Aorta (tissue), 5 donors: ENCODE data around the gene GAN. TPM values are rescaled to one million over a fixed set of nuclear protein-coding genes. Genes with fewer than 3 reads are reported as not detected.

Source experiments
- ATAC-seq: fragments of 200-7000 bp; cut with Tn5 transposase; one replicate; pipeline ENCODE4 v1.9.1; 2022; ENCODE audit warnings: moderate library complexity; ENCODE audit not compliant: low FRiP score
- DNase-seq, 2 donors: peaks; one replicate each; pipeline ENCODE4 v3.0.0-alpha.2; 2020
- H3K27ac ChIP-seq, 2 donors: one replicate each; pipeline ENCODE4 v1.5.1; 2013; ENCODE audit warnings: low read length in 2 of 2, mild to moderate bottlenecking in 2 of 2, moderate library complexity in 2 of 2, control low read depth in 1 of 2, inconsistent platforms in 1 of 2, low read depth in 1 of 2
- H3K27me3 ChIP-seq, 2 donors: one replicate each; pipeline ENCODE4 v1.6.1; 2013; ENCODE audit warnings: control low read depth in 1 of 2, low read length in 1 of 2, mild to moderate bottlenecking in 1 of 2, moderate library complexity in 1 of 2; ENCODE audit not compliant: insufficient read depth in 2 of 2, control insufficient read depth in 1 of 2
- H3K36me3 ChIP-seq, 2 donors: one replicate each; pipeline ENCODE4 v1.6.1; 2013; ENCODE audit warnings: control low read depth in 1 of 2, low read length in 1 of 2, mild to moderate bottlenecking in 1 of 2; ENCODE audit not compliant: insufficient read depth in 2 of 2, control insufficient read depth in 1 of 2
- H3K4me1 ChIP-seq, 2 donors: one replicate each; pipeline ENCODE4 v1.6.1; 2013; ENCODE audit warnings: low read length in 2 of 2, control low read depth in 1 of 2, mild to moderate bottlenecking in 1 of 2, moderate library complexity in 1 of 2; ENCODE audit not compliant: insufficient read depth in 2 of 2, control insufficient read depth in 1 of 2
- H3K4me3 ChIP-seq, 2 donors: one replicate each; pipeline ENCODE4 v1.5.1; 2013; ENCODE audit warnings: low read length in 2 of 2, control low read depth in 1 of 2, mild to moderate bottlenecking in 1 of 2
- H3K9me3 ChIP-seq: one replicate; pipeline ENCODE4 v1.6.1; 2013; ENCODE audit warnings: mild to moderate bottlenecking, low read length; ENCODE audit not compliant: control insufficient read depth
- WGBS, 2 donors: extraction: QIAGEN DNeasy Blood & Tissue Kit; methylation state at CpG; one replicate each; pipeline ENCODE4 v1.1.7; 2013; 5-methylcytosine and 5-hydroxymethylcytosine counted together
- intact Hi-C, 2 donors: fragments of 100-400 bp; cut with DNase I; formaldehyde crosslinking; loops; one replicate each; pipeline versions ENCODE4 v1.14.2 to v1.15.0; 2022
- polyA plus RNA-seq, 2 donors: library from polyadenylated mRNA; stranded (reverse); fragments of 200-250 nt; gene quantifications; one replicate each; pipeline ENCODE4 v1.2.3, GENCODE V29; 2013
- total RNA-seq, 2 donors: library from RNA; stranded (reverse); fragmentation: NEBNext Ultra II Directional; extraction: Animal tissue kit (Norgen Biotek cat#: 25700); gene quantifications; one replicate each; pipeline ENCODE4 v1.2.1, GENCODE V29; 2021
- donor health status: healthy with polysubstance abuse.
- donor health status: Bipolar disorder and iron deficiency.
- donor health status: DM: no; HTN: no; CAD: no.
- donor health status: DM: no; HTN: no; CAD: no.
- donor health status: DM: yes; HTN: yes; CAD: no.

GAN gene
- total and polyA plus RNA-seq, 4 donors: 0.87 to 11.9 (median 6.5) TPM

DNA sequence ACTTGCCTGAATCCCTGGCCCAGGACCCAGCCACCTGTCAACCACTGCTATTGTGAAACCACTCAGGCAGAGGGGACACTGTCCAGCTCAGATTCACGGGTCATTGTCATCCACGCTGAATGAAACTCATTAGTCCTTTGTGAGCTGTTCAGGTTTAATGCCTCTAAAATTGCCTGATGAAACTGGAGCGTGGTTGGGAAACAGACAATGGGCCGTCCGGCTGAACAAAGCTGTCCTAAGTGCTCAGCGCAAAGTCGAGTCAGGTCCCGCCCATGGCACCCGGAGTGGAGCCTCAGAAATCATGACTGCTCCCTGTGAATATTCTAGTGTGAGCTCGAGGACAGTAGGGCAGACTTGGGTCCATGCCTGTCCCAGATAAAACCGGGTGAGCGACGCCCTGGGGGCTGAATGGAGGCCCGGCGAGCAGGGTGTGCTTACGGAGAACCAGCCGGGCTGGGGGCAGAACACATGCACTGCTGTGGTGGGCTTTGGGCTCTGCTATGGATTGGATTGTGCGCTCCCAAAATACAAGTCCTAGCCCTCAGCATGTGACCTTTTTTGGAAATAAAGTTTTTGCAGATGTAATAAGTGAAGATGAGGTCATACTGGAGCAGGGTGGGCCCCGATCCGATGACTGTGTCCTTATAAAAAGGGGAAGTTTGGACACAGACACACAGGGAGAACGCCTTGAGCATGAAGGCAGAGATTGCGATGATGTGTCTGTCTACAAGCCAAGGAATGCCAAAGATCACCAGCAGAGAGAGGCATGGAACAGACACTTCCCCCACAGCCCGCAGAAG lies 117.0 kb downstream of the GAN start:
- 90 to 92% methylated on average over 23 of the region's 23 CpGs for WGBS, 2 donors
- no peaks in the 10 kb centered on the region for H3K9me3 ChIP-seq
- H3K27me3 ChIP-seq: no peaks in the 10 kb centered on the region
- H3K4me3 ChIP-seq: no peak overlapping the region
- intact Hi-C loops: no loop called here
- no peak overlapping the region for H3K27ac ChIP-seq
- DNase-seq: peak in 1 of 2 donors; percentile 78
- H3K36me3 ChIP-seq: no peaks in the 10 kb centered on the region
- peak; percentile 26 for ATAC-seq
- no peaks in the 10 kb centered on the region for H3K4me1 ChIP-seq

DNA sequence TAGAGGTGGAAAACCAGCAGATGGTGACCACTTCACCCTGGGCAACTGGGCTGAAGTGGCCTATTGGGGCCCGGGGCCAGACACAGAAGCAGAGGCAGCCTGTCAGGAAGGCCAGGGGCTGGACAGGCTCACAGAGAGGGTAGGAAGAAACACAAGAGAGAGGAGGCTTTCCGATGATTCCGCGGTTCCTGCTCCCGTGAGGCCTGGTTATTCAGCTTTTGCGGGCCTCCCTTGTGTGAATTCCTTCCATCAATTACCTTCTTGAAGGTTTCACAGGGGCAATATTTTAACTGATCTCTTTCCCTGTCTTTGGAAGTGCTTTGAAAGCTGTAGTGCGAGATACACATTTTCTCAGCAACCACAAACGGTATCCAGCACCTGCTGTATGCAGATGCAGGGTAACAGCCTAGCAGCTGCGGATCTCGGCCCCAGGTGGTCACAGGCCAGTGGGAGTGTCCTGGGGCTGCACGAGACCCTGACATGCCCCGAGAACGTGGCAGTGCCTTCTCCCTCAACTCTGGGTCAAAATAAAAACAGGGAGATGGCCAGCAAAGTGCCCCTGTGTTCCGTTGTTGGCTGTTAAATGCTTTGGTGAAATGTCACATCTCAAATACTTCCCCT lies 118.3 kb downstream of the GAN start:
- no peaks in the 10 kb centered on the region for H3K36me3 ChIP-seq
- 92% methylated on average over 14 of the region's 14 CpGs for WGBS, 2 donors
- H3K9me3 ChIP-seq: no peaks in the 10 kb centered on the region
- H3K4me3 ChIP-seq: no peak overlapping the region
- intact Hi-C loops: no loop called here
- ATAC-seq: no peak
- no peaks in the 10 kb centered on the region for H3K27me3 ChIP-seq
- no peak for DNase-seq
- no peaks in the 10 kb centered on the region for H3K4me1 ChIP-seq
- H3K27ac ChIP-seq: no peak overlapping the region

DNA sequence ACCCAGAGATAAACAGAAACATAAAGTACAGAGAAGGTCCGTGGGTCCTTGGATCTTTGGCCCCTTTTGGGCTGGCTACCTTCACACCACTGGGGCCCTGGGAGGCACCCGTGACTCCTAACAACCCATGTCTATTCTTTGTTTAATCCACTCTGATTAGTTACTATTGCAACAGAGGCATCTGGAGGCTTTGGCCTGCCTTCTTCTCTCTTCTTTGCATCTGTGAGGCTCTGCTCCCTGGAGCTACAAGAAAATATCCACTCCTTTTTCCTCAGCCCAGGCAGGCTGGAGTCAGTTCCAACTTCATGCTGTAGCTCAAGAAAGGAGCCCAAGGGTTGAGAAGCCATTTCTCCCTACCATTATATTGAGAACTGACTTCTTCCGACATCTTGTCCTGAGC lies 120.3 kb downstream of the GAN start:
- no peak for DNase-seq
- Histone ChIP-seq H3K27ac (no peak overlapping the region), H3K4me1 (no peaks in the 10 kb centered on the region), H3K36me3 (no peaks in the 10 kb centered on the region), H3K4me3 (no peak overlapping the region), H3K27me3 (no peaks in the 10 kb centered on the region), H3K9me3 (no peaks in the 10 kb centered on the region)
- no peak for ATAC-seq
- 79 to 87% methylated on average over 3 of the region's 3 CpGs for WGBS, 2 donors
- intact Hi-C loops: no loop called here

DNA sequence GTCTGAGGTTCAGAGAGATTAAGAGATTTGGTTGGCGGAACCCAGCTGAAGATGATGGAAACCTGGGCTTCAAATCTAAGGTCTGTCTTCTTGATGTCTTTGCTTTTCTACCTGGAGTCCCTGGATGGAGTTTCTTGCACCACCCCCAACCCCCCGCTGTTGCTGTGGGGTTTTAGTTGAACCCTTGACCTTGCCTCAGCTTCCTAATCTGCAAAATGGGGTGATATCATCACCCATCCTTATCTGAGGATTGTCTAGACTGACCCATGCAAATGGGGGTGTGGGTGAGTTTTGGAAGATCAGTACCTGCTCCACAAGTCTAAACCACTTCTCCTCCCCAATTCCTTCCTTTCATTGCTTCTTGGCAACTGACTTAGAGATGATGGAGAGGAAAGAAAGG lies 120.8 kb downstream of the GAN start:
- ATAC-seq (no peak), DNase-seq (no peak)
- Histone ChIP-seq H3K9me3 (no peaks in the 10 kb centered on the region), H3K27me3 (no peaks in the 10 kb centered on the region), H3K36me3 (no peaks in the 10 kb centered on the region), H3K4me1 (no peaks in the 10 kb centered on the region), H3K4me3 (no peak overlapping the region), H3K27ac (no peak overlapping the region)
- WGBS, 2 donors: 98 to 100% methylated on average over 2 of the region's 2 CpGs
- intact Hi-C loops: no loop called here

DNA sequence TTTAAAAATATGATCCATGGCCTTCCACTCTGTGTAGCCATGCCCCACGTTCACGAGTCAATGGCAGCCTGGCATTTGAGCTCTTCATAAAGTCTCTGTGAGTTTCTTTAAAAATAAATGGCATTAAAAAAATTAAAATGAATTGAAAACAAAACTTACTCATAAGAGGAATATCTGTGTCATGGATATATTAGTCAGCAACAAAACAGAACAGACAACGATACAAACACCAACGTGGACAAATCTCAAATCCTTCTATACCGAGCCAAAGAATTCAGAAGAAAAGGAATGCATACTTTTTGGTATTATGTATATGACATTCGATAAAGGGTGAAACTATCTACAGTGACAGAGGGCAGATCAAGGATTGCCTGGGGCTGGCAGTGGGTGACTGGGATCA lies 121.6 kb downstream of the GAN start:
- 81 to 88% methylated on average over 6 of the region's 6 CpGs for WGBS, 2 donors
- H3K27ac ChIP-seq: no peak overlapping the region
- intact Hi-C loops: no loop called here
- no peak for DNase-seq
- no peaks in the 10 kb centered on the region for H3K27me3 ChIP-seq
- no peak overlapping the region for H3K4me3 ChIP-seq
- H3K4me1 ChIP-seq: no peaks in the 10 kb centered on the region
- no peak for ATAC-seq
- H3K9me3 ChIP-seq: no peaks in the 10 kb centered on the region
- H3K36me3 ChIP-seq: no peaks in the 10 kb centered on the region

DNA sequence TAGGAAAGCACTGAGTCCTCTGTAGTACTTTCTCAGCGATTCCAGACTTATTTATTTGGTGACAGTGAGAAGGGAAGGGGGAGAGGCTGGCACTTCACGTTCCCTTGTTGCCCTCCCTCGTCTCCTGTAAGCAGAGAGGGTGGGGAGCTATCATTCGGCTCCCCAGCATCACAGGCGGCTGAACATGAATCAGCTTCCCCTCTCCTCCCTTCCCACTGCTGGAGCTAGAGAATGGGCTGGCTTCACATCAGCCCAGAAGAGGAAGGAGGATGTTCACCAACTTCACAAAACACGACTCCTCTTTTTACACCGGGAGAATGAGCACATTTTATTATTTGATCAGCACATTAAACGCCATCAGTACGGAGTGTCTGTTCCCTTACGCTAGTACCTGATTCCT lies 123.1 kb downstream of the GAN start:
- ATAC-seq: no peak
- intact Hi-C loops: no loop called here
- H3K27ac ChIP-seq: no peak overlapping the region
- H3K4me3 ChIP-seq: no peak overlapping the region
- H3K9me3 ChIP-seq: no peaks in the 10 kb centered on the region
- no peak for DNase-seq
- no peaks in the 10 kb centered on the region for H3K36me3 ChIP-seq
- no peaks in the 10 kb centered on the region for H3K27me3 ChIP-seq
- WGBS, 2 donors: 62 to 67% methylated on average over 10 of the region's 10 CpGs
- H3K4me1 ChIP-seq: no peaks in the 10 kb centered on the region

Other genes with a start within 250 kb of the GAN start
- under 1 TPM; 0.24 to 0.49 TPM for gene C16orf46, start 237.7 kb upstream of the GAN start, total RNA-seq
- gene C16orf46, start 237.7 kb upstream of the GAN start, polyA plus RNA-seq: under 1 TPM; 0.33 to 0.38 TPM
- 10 to 100 TPM; 14.7 to 18.1 TPM for gene GCSH, start 218.6 kb upstream of the GAN start, total RNA-seq
- gene GCSH, start 218.6 kb upstream of the GAN start, polyA plus RNA-seq: 10 to 100 TPM; 19.9 to 35.7 TPM
- gene BCO1, start 76.3 kb upstream of the GAN start, total RNA-seq: not detected
- 1 to 10 TPM in 1 of 2 donors, not detected in 1; 3.5 TPM for gene BCO1, start 76.3 kb upstream of the GAN start, polyA plus RNA-seq
- 10 to 100 TPM; 48.9 to 96.3 TPM for gene CMIP, start 129.8 kb downstream of the GAN start, total RNA-seq
- gene CMIP, start 129.8 kb downstream of the GAN start, polyA plus RNA-seq: 1 to 10 TPM; 2.4 to 7.0 TPM